Measurements from ENCODE around the gene EZH1.

The EZH1 gene

GRCh38 chr17:42783062-42783790, 38.4 kb upstream of the EZH1 start:
- TF ChIP-seq CTCF (conservative IDR thresholded peaks at IDR 0.05) = no peak
- no peak overlapping the region for H3K27ac ChIP-seq

- no peak overlapping the region for H3K27ac ChIP-seq
- TF ChIP-seq CTCF (conservative IDR thresholded peaks at IDR 0.05) = no peak
Observed at GRCh38 chr17:42782166-42783061, 37.6 kb upstream of the EZH1 start.

- TF ChIP-seq CTCF (conservative IDR thresholded peaks at IDR 0.05) = no peak
- H3K27ac ChIP-seq = no peak overlapping the region
Observed at GRCh38 chr17:42781639-42782165, 36.9 kb upstream of the EZH1 start.

GRCh38 chr17:42780851-42781638, 36.2 kb upstream of the EZH1 start:
- TF ChIP-seq CTCF (conservative IDR thresholded peaks at IDR 0.05) = no peak
- peak overlapping the region; percentile 74 for H3K27ac ChIP-seq

- H3K27ac ChIP-seq = peak within 1 kb of the TSS; percentile 74
- no peak for TF ChIP-seq CTCF (conservative IDR thresholded peaks at IDR 0.05)
Observed at GRCh38 chr17:42779936-42780850, 35.4 kb upstream of the EZH1 start, which contains the start of gene WNK4. TSS of gene WNK4 (plus strand) at chr17:42780610. CDS start at chr17:42780699, 89 bp downstream.

- peak overlapping the region; percentile 74 for H3K27ac ChIP-seq
- TF ChIP-seq CTCF (conservative IDR thresholded peaks at IDR 0.05) = no peak
Observed at GRCh38 chr17:42779304-42779935, 34.6 kb upstream of the EZH1 start.
